WTC11 (cell line): Measurements from ENCODE around the gene TYRO3. TPM values are rescaled to one million over a fixed set of nuclear protein-coding genes. Genes with fewer than 3 reads are reported as not detected.

Experiments used
- ATAC-seq: fragments of 200-7000 bp; cut with Tn5 transposase; 2 replicates; pipeline ENCODE4 v1.10.0; 2021; ENCODE audit warnings: mild to moderate bottlenecking, moderate library complexity
- CTCF ChIA-PET: fragments of 300-600 bp; sonication (Branson Sonifier 250); formaldehyde crosslinking; loops from one replicate; lab custom pipeline; 2021; ENCODE audit warnings: antibody characterized with exemption; lab: Charles Lee
- POLR2A ChIA-PET: fragments of 350-600 bp; sonication (Branson Sonifier 250); formaldehyde crosslinking; loops from one replicate; lab custom pipeline; 2021; ENCODE audit warnings: antibody characterized with exemption; lab: Charles Lee
- DNase-seq: peaks from one replicate; pipeline ENCODE4 v3.0.0; 2021; ENCODE audit warnings: low spot score
- H3K27ac Mint-ChIP-seq: 2 replicates; pipeline ENCODE4 v1.8.0; 2021; ENCODE audit warnings: mixed read lengths
- H3K27me3 Mint-ChIP-seq: 2 replicates; pipeline ENCODE4 v1.8.0; 2021; ENCODE audit warnings: low read depth, mild to moderate bottlenecking, moderate library complexity, mixed read lengths
- H3K36me3 Mint-ChIP-seq: 2 replicates; pipeline ENCODE4 v1.8.0; 2021; ENCODE audit warnings: mixed read lengths
- H3K4me1 Mint-ChIP-seq: 2 replicates; pipeline ENCODE4 v1.8.0; 2022; ENCODE audit warnings: mixed read lengths
- H3K4me3 Mint-ChIP-seq: 2 replicates; pipeline ENCODE4 v1.8.0; 2021; ENCODE audit warnings: mild to moderate bottlenecking, moderate library complexity, mixed read lengths
- H3K9me3 Mint-ChIP-seq: 2 replicates; pipeline ENCODE4 v1.8.0; 2021; ENCODE audit warnings: mixed read lengths
- ATF1 ChIP-seq: sonication (generic); formaldehyde crosslinking; IDR thresholded peaks from 2 replicates; pipeline ENCODE4 v1.8.1; 2023; ENCODE audit warnings: mild to moderate bottlenecking, moderate library complexity, missing genetic modification reagents
- CREB1 ChIP-seq: sonication (generic); formaldehyde crosslinking; IDR thresholded peaks from 2 replicates; pipeline ENCODE4 v1.8.0; 2023; ENCODE audit warnings: mild to moderate bottlenecking, missing genetic modification reagents
- E2F1 ChIP-seq: sonication (generic); formaldehyde crosslinking; IDR thresholded peaks from 2 replicates; pipeline ENCODE4 v1.8.0; 2022; ENCODE audit warnings: mild to moderate bottlenecking, missing genetic modification reagents
- ELF4 ChIP-seq: sonication (generic); formaldehyde crosslinking; IDR thresholded peaks from 2 replicates; pipeline ENCODE4 v1.8.1; 2022; ENCODE audit warnings: low read depth, mild to moderate bottlenecking, moderate library complexity, missing genetic modification reagents
- FOXK1 ChIP-seq: sonication (generic); formaldehyde crosslinking; IDR thresholded peaks from 2 replicates; pipeline ENCODE4 v1.8.0; 2022; ENCODE audit warnings: mild to moderate bottlenecking, moderate library complexity, missing genetic modification reagents
- IRF2 ChIP-seq: sonication (generic); formaldehyde crosslinking; IDR thresholded peaks from 2 replicates; pipeline ENCODE4 v1.8.0; 2022; ENCODE audit warnings: low read depth, missing genetic modification reagents, borderline replicate concordance
- JUN ChIP-seq: sonication (generic); formaldehyde crosslinking; IDR thresholded peaks from 2 replicates; pipeline ENCODE4 v1.8.0; 2023; ENCODE audit warnings: mild to moderate bottlenecking, missing genetic modification reagents
- MAX ChIP-seq: sonication (generic); formaldehyde crosslinking; IDR thresholded peaks from 2 replicates; pipeline ENCODE4 v1.8.0; 2022; ENCODE audit warnings: mild to moderate bottlenecking, missing genetic modification reagents
- MXD4 ChIP-seq: fragments of 250-450 bp; sonication (Bioruptor Pico); IDR thresholded peaks from 2 replicates; pipeline ENCODE4 v1.8.0; 2021; ENCODE audit warnings: mild to moderate bottlenecking, moderate library complexity, borderline replicate concordance
- MYBL2 ChIP-seq: sonication (generic); formaldehyde crosslinking; IDR thresholded peaks from 2 replicates; pipeline ENCODE4 v1.8.1; 2023; ENCODE audit warnings: mild to moderate bottlenecking, moderate library complexity, missing genetic modification reagents
- NFE2L1 ChIP-seq: sonication (generic); formaldehyde crosslinking; IDR thresholded peaks from 2 replicates; pipeline ENCODE4 v1.8.1; 2023; ENCODE audit warnings: missing genetic modification reagents
- NFYB ChIP-seq: sonication (generic); formaldehyde crosslinking; conservative IDR thresholded peaks from 2 replicates; pipeline ENCODE4 v1.8.0; 2022; ENCODE audit warnings: low read depth, missing genetic modification reagents
- SMAD4 ChIP-seq: sonication (generic); formaldehyde crosslinking; IDR thresholded peaks from 2 replicates; pipeline ENCODE4 v1.8.0; 2022; ENCODE audit warnings: mild to moderate bottlenecking, missing genetic modification reagents
- STAT6 ChIP-seq: sonication (generic); formaldehyde crosslinking; conservative IDR thresholded peaks from 2 replicates; pipeline ENCODE4 v1.8.1; 2023; ENCODE audit warnings: mild to moderate bottlenecking, low read depth, missing genetic modification reagents, moderate library complexity
- USF1 ChIP-seq: sonication (generic); formaldehyde crosslinking; IDR thresholded peaks from 2 replicates; pipeline ENCODE4 v1.8.0; 2022; ENCODE audit warnings: mild to moderate bottlenecking, missing genetic modification reagents
- ZNF317 ChIP-seq: sonication (generic); formaldehyde crosslinking; IDR thresholded peaks from 2 replicates; pipeline ENCODE4 v1.8.1; 2023; ENCODE audit warnings: low read depth, mild to moderate bottlenecking, moderate library complexity, missing genetic modification reagents, borderline replicate concordance
- ZNF396 ChIP-seq: fragments of 250-450 bp; sonication (Bioruptor Pico); IDR thresholded peaks from 2 replicates; pipeline ENCODE4 v1.8.0; 2021; ENCODE audit warnings: mild to moderate bottlenecking, moderate library complexity, borderline replicate concordance
- ZNF512 ChIP-seq: sonication (generic); formaldehyde crosslinking; IDR thresholded peaks from 2 replicates; pipeline ENCODE4 v1.8.1; 2022; ENCODE audit warnings: missing genetic modification reagents, borderline replicate concordance
- ZNF671 ChIP-seq: fragments of 250-450 bp; sonication (Bioruptor Pico); IDR thresholded peaks from 2 replicates; pipeline ENCODE4 v1.8.0; 2021; ENCODE audit warnings: mild to moderate bottlenecking
- total RNA-seq: library from RNA; stranded (reverse); gene quantifications from 3 replicates; pipeline ENCODE4 v1.2.3, GENCODE V29; 2021
- TF ChIP-seq, protein P1 (sequence below): sonication (generic); formaldehyde crosslinking; conservative IDR thresholded peaks from 2 replicates; pipeline ENCODE4 v1.8.1; 2022; ENCODE audit warnings: mild to moderate bottlenecking, missing genetic modification reagents
- TF ChIP-seq, protein P2 (sequence below): fragments of 250-450 bp; sonication (Bioruptor Pico); IDR thresholded peaks from 2 replicates; pipeline ENCODE4 v2.1.2; 2022; ENCODE audit warnings: mild to moderate bottlenecking, moderate library complexity
- TF ChIP-seq, protein P3 (sequence below): fragments of 250-450 bp; sonication (Bioruptor Pico); IDR thresholded peaks from 2 replicates; pipeline ENCODE4 v1.8.0; 2021; ENCODE audit warnings: mild to moderate bottlenecking
- TF ChIP-seq, protein P4 (sequence below): sonication (generic); formaldehyde crosslinking; IDR thresholded peaks from 2 replicates; pipeline ENCODE4 v1.8.1; 2022; ENCODE audit warnings: mild to moderate bottlenecking, missing genetic modification reagents, moderate library complexity, borderline replicate concordance

The TYRO3 gene
- total RNA-seq, 1 experiment from 2014 or later, result 87.9 TPM

DNA sequence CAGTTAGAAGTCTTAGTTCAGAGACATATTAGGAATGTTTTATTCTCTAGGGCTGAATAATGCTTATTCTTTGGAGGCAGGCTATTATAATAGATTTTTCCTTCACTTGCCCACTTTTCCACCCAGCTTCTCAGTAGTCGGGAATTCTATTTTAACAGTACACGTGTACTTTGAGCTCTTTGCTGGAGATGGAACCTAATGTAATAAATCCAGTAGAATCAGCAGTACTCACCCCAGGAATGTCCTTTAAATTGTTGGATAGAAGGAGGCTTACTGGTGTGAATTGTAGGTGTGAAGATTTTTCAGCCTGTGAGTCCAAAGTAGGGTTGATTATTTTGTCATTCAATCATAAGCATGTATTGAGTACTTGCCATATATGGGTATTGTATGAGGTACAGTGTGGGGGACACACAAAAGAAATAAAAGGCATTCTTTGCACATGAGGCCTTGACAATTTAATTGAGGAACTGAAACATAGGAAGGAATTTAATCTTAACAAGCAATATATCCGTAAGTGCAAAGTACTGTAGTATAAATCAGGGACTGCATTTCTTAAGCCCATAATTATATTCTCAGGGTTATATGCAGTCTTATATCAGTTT lies 71.7 kb downstream of the TYRO3 start:
- CTCF ChIA-PET, result no interaction called here
- POLR2A ChIA-PET, result no interaction called here
- no peak for ATAC-seq
- H3K36me3 Mint-ChIP-seq, result no peaks in the 10 kb centered on the region
- no peak overlapping the region for H3K27ac Mint-ChIP-seq
- TF ChIP-seq MXD4 (CRISPR knock-in tag) (no peak), ZNF396 (no peak), JUN (CRISPR knock-in tag) (no peak), SMAD4 (no peak), NFE2L1 (CRISPR knock-in tag) (no peak), E2F1 (CRISPR knock-in tag) (no peak), ELF4 (CRISPR knock-in tag) (no peak), ZNF512 (CRISPR knock-in tag) (no peak), FOXK1 (CRISPR knock-in tag) (no peak), ATF1 (CRISPR knock-in tag) (no peak), MYBL2 (CRISPR knock-in tag) (no peak), CREB1 (CRISPR knock-in tag) (no peak), IRF2 (CRISPR knock-in tag) (no peak), NFYB (CRISPR knock-in tag) (no peak), ZNF317 (no peak), ZNF671 (CRISPR knock-in tag) (no peak), USF1 (no peak)
- TF ChIP-seq, protein P1, sequence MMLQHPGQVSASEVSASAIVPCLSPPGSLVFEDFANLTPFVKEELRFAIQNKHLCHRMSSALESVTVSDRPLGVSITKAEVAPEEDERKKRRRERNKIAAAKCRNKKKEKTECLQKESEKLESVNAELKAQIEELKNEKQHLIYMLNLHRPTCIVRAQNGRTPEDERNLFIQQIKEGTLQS, result no peak
- TF ChIP-seq, protein P2, sequence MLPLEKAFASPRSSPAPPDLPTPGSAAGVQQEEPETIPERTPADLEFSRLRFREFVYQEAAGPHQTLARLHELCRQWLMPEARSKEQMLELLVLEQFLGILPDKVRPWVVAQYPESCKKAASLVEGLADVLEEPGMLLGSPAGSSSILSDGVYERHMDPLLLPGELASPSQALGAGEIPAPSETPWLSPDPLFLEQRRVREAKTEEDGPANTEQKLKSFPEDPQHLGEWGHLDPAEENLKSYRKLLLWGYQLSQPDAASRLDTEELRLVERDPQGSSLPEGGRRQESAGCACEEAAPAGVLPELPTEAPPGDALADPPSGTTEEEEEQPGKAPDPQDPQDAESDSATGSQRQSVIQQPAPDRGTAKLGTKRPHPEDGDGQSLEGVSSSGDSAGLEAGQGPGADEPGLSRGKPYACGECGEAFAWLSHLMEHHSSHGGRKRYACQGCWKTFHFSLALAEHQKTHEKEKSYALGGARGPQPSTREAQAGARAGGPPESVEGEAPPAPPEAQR (CRISPR knock-in tag), result no peak
- no peaks in the 10 kb centered on the region for H3K27me3 Mint-ChIP-seq
- DNase-seq, result no peak
- no peak overlapping the region for H3K4me3 Mint-ChIP-seq
- no peaks in the 10 kb centered on the region for H3K9me3 Mint-ChIP-seq
- peaks cover 44% of the 10 kb centered on the region for H3K4me1 Mint-ChIP-seq

GRCh38 chr15:41631880-41632470 lies 73.0 kb downstream of the TYRO3 start:
- H3K27ac Mint-ChIP-seq, result no peak overlapping the region
- no peaks in the 10 kb centered on the region for H3K9me3 Mint-ChIP-seq
- H3K4me1 Mint-ChIP-seq, result peaks cover 44% of the 10 kb centered on the region
- CTCF ChIA-PET, result interaction anchor here (1.0 to 1.7 kb wide), 3 partner anchors 14 to 41 kb away, joined by 3 to 7 read pairs (median 4); no protein-coding TSS in a partner anchor
- ATAC-seq, result no peak
- no peak for DNase-seq
- no peaks in the 10 kb centered on the region for H3K27me3 Mint-ChIP-seq
- POLR2A ChIA-PET, result no interaction called here
- H3K36me3 Mint-ChIP-seq, result no peaks in the 10 kb centered on the region
- H3K4me3 Mint-ChIP-seq, result no peak overlapping the region
- no peak for TF ChIP-seq MAX
- TF ChIP-seq, protein P3, sequence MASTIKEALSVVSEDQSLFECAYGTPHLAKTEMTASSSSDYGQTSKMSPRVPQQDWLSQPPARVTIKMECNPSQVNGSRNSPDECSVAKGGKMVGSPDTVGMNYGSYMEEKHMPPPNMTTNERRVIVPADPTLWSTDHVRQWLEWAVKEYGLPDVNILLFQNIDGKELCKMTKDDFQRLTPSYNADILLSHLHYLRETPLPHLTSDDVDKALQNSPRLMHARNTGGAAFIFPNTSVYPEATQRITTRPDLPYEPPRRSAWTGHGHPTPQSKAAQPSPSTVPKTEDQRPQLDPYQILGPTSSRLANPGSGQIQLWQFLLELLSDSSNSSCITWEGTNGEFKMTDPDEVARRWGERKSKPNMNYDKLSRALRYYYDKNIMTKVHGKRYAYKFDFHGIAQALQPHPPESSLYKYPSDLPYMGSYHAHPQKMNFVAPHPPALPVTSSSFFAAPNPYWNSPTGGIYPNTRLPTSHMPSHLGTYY (CRISPR knock-in tag), result no peak
- TF ChIP-seq, protein P4, sequence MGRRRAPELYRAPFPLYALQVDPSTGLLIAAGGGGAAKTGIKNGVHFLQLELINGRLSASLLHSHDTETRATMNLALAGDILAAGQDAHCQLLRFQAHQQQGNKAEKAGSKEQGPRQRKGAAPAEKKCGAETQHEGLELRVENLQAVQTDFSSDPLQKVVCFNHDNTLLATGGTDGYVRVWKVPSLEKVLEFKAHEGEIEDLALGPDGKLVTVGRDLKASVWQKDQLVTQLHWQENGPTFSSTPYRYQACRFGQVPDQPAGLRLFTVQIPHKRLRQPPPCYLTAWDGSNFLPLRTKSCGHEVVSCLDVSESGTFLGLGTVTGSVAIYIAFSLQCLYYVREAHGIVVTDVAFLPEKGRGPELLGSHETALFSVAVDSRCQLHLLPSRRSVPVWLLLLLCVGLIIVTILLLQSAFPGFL (CRISPR knock-in tag), result no peak
- TF ChIP-seq STAT6 (CRISPR knock-in tag), result no peak
- TF ChIP-seq CREB1 (CRISPR knock-in tag), result no peak
- TF ChIP-seq ZNF396, result no peak
